Measurements from ENCODE around the gene FIGNL2.
"Not testable (repeated sequence)": the region's sequence is repeated elsewhere in the genome, so short reads cannot be mapped to it uniquely, and the experiment has no call there.

FIGNL2 gene

GRCh38 chr12:51817027-51817953 lies 31.2 kb downstream of the FIGNL2 start:
- DNase-seq (ENCODE audit: low read depth): no peak

GRCh38 chr12:51815571-51815970 lies 32.9 kb downstream of the FIGNL2 start:
- DNase-seq (ENCODE audit: low read depth): no peak

GRCh38 chr12:51814311-51815088 lies 34.0 kb downstream of the FIGNL2 start:
- peak; percentile 58 for DNase-seq (ENCODE audit: low read depth)

- no peak for DNase-seq (ENCODE audit: low read depth)
Observed at GRCh38 chr12:51813931-51814310, 34.6 kb downstream of the FIGNL2 start.

- DNase-seq (ENCODE audit: low read depth): no peak
Observed at GRCh38 chr12:51812871-51813270, 35.6 kb downstream of the FIGNL2 start.

- no peak for DNase-seq (ENCODE audit: low read depth)
Observed at GRCh38 chr12:51811203-51812202, 37.0 kb downstream of the FIGNL2 start.

GRCh38 chr12:51809193-51809592 lies 39.3 kb downstream of the FIGNL2 start:
- no peak for DNase-seq (ENCODE audit: low read depth)

- DNase-seq (ENCODE audit: low read depth): no peak
Observed at GRCh38 chr12:51806896-51807295, 41.6 kb downstream of the FIGNL2 start.

- no peak for DNase-seq (ENCODE audit: low read depth)
Observed at GRCh38 chr12:51801027-51801426, 47.5 kb downstream of the FIGNL2 start.

- DNase-seq (ENCODE audit: low read depth): no peak
Observed at GRCh38 chr12:51798501-51798900, 50.0 kb downstream of the FIGNL2 start.

- not testable (repeated sequence) for DNase-seq (ENCODE audit: low read depth)
Observed at GRCh38 chr12:51798051-51798450, 50.5 kb downstream of the FIGNL2 start.

- DNase-seq (ENCODE audit: low read depth): no peak
Observed at GRCh38 chr12:51797301-51797700, 51.2 kb downstream of the FIGNL2 start.

- no peak for DNase-seq (ENCODE audit: low read depth)
Observed at GRCh38 chr12:51793201-51793600, 55.3 kb downstream of the FIGNL2 start.

- no peak for DNase-seq (ENCODE audit: low read depth)
Observed at GRCh38 chr12:51792417-51792816, 56.1 kb downstream of the FIGNL2 start.

- no peak for DNase-seq (ENCODE audit: low read depth)
Observed at GRCh38 chr12:51788876-51789275, 59.6 kb downstream of the FIGNL2 start.

- no peak for DNase-seq (ENCODE audit: low read depth)
Observed at GRCh38 chr12:51785906-51786305, 62.6 kb downstream of the FIGNL2 start.

- no peak for DNase-seq (ENCODE audit: low read depth)
Observed at GRCh38 chr12:51784688-51785087, 63.8 kb downstream of the FIGNL2 start.

GRCh38 chr12:51779876-51780275 lies 68.6 kb downstream of the FIGNL2 start:
- DNase-seq (ENCODE audit: low read depth): no peak

- DNase-seq (ENCODE audit: low read depth): no peak
Observed at GRCh38 chr12:51777973-51778372, 70.5 kb downstream of the FIGNL2 start.

- no peak for DNase-seq (ENCODE audit: low read depth)
Observed at GRCh38 chr12:51777457-51777856, 71.1 kb downstream of the FIGNL2 start.

- no peak for DNase-seq (ENCODE audit: low read depth)
Observed at GRCh38 chr12:51774933-51775332, 73.6 kb downstream of the FIGNL2 start.
